ENCODE measurements around the gene CLOCK.

Gene CLOCK

DNA sequence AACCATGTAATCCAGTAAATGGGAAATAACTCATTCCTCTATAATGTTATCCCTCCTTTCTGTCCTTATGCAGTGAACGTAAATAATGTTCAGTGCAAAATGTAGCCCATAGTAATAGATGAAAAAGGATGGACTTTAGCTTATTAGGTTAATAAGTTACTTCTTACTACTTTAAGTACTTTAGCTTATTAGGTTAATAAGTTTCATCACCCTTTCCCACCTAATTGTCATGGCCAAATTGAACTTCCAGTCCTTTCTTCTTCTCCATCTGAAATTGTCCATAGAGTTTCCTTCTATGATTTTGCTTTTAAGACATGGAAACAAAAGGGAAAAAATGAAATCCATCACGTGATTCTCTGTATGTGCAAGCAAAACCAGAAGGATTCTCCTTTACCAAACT, 166.1 kb downstream of the CLOCK start:
- Histone ChIP-seq H3K79me2 (ENCODE audit: insufficient read depth, low read length) (no peaks in the 10 kb centered on the region), H3K9me3 (ENCODE audit: insufficient read depth, low read depth, low read length) (no peaks in the 10 kb centered on the region), H3K4me1 (ENCODE audit: insufficient read depth, low read length, poor library complexity, severe bottlenecking) (peaks cover 4% of the 10 kb centered on the region), H3K4me3 (ENCODE audit: low read length, poor library complexity, severe bottlenecking) (no peak overlapping the region), H3K27me3 (ENCODE audit: insufficient read depth, low read length, poor library complexity, severe bottlenecking) (no peaks in the 10 kb centered on the region), H4K20me1 (ENCODE audit: insufficient read depth, low read length, poor library complexity, severe bottlenecking) (no peaks in the 10 kb centered on the region), H3K4me2 (ENCODE audit: low read depth, low read length, poor library complexity, severe bottlenecking) (no peak overlapping the region), H3K9me2 (replicated peaks; ENCODE audit: low read depth, low read length) (no peaks in the 10 kb centered on the region), H3K36me3 (ENCODE audit: insufficient read depth, low read length) (no peaks in the 10 kb centered on the region), H3K9ac (ENCODE audit: low read depth, low read length, poor library complexity, severe bottlenecking) (no peak overlapping the region), H3F3A (ENCODE audit: low read depth) (no peaks in the 10 kb centered on the region), H2AFZ (ENCODE audit: low read length) (no peak overlapping the region)
- TF ChIP-seq, protein P1, sequence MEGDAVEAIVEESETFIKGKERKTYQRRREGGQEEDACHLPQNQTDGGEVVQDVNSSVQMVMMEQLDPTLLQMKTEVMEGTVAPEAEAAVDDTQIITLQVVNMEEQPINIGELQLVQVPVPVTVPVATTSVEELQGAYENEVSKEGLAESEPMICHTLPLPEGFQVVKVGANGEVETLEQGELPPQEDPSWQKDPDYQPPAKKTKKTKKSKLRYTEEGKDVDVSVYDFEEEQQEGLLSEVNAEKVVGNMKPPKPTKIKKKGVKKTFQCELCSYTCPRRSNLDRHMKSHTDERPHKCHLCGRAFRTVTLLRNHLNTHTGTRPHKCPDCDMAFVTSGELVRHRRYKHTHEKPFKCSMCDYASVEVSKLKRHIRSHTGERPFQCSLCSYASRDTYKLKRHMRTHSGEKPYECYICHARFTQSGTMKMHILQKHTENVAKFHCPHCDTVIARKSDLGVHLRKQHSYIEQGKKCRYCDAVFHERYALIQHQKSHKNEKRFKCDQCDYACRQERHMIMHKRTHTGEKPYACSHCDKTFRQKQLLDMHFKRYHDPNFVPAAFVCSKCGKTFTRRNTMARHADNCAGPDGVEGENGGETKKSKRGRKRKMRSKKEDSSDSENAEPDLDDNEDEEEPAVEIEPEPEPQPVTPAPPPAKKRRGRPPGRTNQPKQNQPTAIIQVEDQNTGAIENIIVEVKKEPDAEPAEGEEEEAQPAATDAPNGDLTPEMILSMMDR (conservative IDR thresholded peaks at IDR 0.05; ENCODE audit: low read length) = no peak
- TF ChIP-seq EZH2phosphoT487 (IDR thresholded peaks at IDR 0.05; ENCODE audit: borderline replicate concordance) = no peak

GRCh38 chr4:55378617-55379467, 167.9 kb downstream of the CLOCK start:
- no peaks in the 10 kb centered on the region for H4K20me1 ChIP-seq (ENCODE audit: insufficient read depth, low read length, poor library complexity, severe bottlenecking)

More at GRCh38 chr4:55378617-55379467, 167.9 kb downstream of the CLOCK start:
- no peak overlapping the region for H3K4me3 ChIP-seq (ENCODE audit: low read length, poor library complexity, severe bottlenecking)
- H3K9me2 ChIP-seq (replicated peaks; ENCODE audit: low read depth, low read length) = no peaks in the 10 kb centered on the region
- H3K27me3 ChIP-seq (ENCODE audit: insufficient read depth, low read length, poor library complexity, severe bottlenecking) = no peaks in the 10 kb centered on the region
- no peaks in the 10 kb centered on the region for H3K36me3 ChIP-seq (ENCODE audit: insufficient read depth, low read length)
- no peak overlapping the region for H2AFZ ChIP-seq (ENCODE audit: low read length)
- no peak for TF ChIP-seq EZH2phosphoT487 (IDR thresholded peaks at IDR 0.05; ENCODE audit: borderline replicate concordance)
- TF ChIP-seq, protein P1 (conservative IDR thresholded peaks at IDR 0.05; ENCODE audit: low read length) = no peak
- no peaks in the 10 kb centered on the region for H3F3A ChIP-seq (ENCODE audit: low read depth)
- H3K79me2 ChIP-seq (ENCODE audit: insufficient read depth, low read length) = no peaks in the 10 kb centered on the region
- H3K9me3 ChIP-seq (ENCODE audit: insufficient read depth, low read depth, low read length) = no peaks in the 10 kb centered on the region
- H3K4me2 ChIP-seq (ENCODE audit: low read depth, low read length, poor library complexity, severe bottlenecking) = no peak overlapping the region
- H3K4me1 ChIP-seq (ENCODE audit: insufficient read depth, low read length, poor library complexity, severe bottlenecking) = no peaks in the 10 kb centered on the region
- H3K9ac ChIP-seq (ENCODE audit: low read depth, low read length, poor library complexity, severe bottlenecking) = no peak overlapping the region

Measured in Loucy (cell line).